GM19240 (cell line): ENCODE measurements around the gene C19orf18.
"Not testable (repeated sequence)": the region's sequence is repeated elsewhere in the genome, so short reads cannot be mapped to it uniquely, and the experiment has no call there.

Source experiments
- DNase-seq: peaks from one replicate; pipeline ENCODE4 v3.0.0; 2011; ENCODE audit warnings: low spot score; ENCODE audit not compliant: insufficient read length

The C19orf18 gene

DNA sequence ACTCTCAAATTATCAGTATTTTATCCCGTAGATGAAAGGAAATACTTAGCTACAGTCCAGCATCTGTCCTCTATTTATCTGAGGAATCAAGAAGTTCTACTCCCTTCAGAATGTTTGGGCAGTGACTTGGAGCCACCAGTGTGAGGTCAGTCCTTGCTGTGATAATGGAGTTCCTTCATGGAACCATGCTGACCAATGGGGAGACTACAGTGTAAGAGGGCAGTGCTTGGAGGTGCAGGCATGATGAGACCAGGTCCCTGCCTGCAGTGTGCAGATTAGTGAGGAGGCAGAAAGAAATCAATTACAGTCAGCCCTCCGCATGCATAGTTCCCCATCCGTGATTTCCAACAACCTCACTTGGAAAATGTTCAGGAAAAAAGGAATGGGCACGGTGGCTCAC, at the start of gene C19orf18:
Gene C19orf18, minus strand, starts transcription at position 101 of the 400 bp plus-strand sequence. CDS start 102 bp downstream, outside the sequence.
- DNase-seq = no peak

DNA sequence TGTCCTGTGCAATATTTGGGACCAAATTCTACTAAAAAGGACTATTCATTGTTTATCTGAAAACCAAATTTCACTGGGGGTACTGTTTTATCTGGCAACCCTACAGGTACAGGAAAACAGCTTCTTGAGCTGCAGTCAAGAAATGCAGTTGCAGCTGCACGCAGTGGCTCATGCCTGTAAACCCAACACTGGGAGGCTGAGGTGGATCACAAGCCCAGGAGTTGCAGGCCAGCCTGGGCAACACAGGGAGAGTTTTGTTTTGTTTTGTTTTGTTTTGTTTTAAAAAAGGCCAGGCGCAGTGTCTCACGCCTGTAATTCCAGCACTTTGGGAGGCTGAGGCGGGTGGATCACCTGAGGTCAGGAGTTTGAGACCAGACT, 47.9 kb upstream of the C19orf18 start:
- DNase-seq = no peak

DNA sequence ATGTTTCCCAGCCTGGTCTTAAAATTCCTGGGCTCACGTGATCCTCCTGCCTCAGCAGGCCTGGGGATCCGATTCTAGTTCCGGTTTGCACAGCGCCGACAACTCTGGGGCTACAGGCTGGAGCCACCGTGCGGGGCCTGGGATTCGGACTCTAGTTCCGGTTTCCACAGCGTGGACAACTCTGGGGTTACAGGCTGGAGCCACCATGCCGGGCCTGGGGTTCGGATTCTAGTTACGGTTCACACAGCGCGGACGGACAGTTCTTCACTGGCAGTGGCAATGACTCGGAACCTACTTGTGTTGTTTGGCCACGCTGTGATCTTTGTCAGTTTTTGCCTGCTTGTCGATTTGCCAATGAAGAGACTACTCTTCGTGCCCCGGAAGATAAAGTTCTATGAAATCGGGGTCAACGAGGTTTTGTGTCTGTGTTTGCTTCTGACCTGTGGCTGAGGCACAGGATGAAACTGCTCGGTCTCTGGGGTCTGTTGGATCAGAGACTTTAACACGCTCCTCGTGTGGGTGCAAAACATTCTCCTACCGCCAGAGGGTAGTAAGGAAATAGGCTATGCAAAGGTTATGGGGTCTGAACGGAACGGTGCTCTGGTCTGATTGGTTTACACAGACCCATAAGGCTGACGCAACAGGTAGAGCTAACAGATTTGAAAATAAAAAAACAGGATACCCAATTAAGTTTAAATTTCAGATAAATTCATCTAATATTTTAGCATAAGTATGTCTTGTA, 47.4 kb upstream of the C19orf18 start:
- no peak for DNase-seq

GRCh38 chr19:58020129-58020528, 45.8 kb upstream of the C19orf18 start:
- DNase-seq = no peak

DNA sequence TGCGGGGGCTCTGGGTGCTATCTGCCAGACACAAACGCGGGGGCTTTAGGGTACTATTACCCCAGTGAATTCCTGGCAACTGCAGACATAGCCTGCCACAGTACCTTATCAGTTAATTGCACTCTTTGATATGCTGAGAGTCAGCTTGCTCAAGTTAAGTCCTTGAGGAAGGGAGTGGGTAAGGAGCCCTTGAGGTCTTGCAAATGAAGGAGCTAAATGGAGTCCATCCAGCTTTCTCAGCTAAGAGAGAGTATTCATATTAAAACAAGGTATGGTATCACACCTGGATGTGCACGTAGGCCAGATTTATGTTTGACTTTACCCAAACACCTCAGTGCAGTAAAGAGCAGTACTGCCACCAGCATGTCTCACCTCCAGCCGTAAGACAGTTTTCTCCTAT, 39.8 kb upstream of the C19orf18 start:
- DNase-seq = no peak

GRCh38 chr19:58010507-58010906, 36.2 kb upstream of the C19orf18 start:
- no peak for DNase-seq

DNA sequence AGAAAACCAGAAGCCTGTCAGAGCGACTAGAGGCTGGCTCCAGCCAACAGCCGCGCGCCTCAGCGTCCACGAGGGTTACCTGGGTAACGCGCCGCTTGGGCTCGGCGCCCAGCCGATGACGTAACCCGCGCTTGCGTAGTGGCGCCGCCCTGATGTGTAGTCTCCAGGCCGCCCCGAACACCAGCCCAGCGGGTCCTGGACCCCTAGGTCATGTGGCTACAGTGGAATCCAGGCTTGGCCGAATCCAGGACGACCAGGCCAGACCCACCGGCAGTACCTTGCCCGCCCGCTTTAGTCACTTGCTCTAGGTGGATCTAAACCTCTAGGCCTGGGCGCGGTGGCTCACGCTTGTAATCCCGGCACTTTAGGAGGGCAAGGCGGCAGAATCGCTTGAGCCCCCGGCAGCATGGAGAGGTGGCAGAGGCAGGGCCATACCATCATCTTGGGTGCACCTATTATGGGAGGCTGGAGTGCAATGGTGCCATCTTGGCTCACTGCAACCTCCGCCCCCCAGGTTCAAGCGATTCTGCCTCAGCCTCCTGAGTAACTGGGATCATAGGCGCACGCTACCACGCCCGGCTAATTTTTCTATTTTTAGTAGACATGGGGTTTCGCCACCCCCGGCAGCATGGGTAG, 35.5 kb upstream of the C19orf18 start:
- DNase-seq = no peak

- DNase-seq = no peak
Observed at GRCh38 chr19:58009301-58009665, 34.9 kb upstream of the C19orf18 start.

GRCh38 chr19:58008877-58009276, 34.5 kb upstream of the C19orf18 start:
- not testable (repeated sequence) for DNase-seq

DNA sequence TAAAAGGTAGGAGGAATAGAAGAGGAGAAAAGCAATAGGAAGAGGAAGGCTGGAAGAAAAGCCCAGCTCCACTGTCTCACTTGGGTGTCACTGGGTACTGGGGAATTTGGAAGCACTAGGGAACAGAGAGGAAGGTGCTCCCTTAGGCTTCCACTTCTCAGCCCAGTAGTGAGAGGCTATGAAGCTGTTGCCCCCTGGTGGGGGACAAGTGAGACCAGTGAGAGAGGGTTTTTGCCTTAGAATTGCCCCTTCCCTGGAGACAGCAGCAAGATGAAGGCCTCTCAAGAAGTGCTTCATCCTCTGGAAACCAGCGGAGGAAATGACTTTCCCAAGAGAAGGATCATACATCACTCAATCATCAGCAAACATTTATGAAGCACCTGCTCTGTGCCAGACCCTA, 33.0 kb upstream of the C19orf18 start:
- no peak for DNase-seq

DNA sequence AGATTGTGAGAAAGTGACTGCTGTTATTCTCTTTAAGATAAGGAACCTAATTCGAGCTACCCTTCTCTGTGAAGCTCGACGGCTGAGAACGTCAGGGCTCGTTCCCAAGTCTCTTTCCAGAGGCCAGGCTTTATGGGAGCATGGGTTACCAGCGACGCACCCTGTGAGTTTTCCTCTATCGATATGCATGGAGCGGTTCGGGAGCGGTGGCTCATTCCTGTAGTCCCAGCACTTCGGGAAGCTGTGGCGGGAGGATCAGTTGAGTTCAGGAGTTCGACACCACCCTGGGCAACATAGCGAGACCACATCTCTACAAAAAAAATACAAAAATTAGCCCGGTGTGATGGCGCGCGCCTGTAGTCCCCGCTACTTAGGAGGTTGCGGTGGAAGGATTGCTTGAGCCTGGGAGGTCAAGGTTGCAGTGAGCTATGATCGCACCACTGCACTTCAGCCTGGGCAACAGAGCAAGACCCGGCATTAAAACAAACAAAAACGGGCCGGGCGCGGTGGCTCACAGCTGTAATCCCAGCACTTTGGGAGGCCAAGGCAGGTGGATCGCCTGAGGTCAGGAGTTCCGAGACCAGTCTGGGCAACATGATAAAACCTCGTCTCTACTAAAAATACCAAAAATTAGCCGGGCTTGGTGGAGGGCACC, 29.0 kb upstream of the C19orf18 start:
- DNase-seq = no peak

- peak; percentile 76 for DNase-seq
Observed at GRCh38 chr19:58002384-58003173, 28.2 kb upstream of the C19orf18 start, which contains the start of gene ZNF606. ZNF606 (minus strand) TSS chr19:58002820; CDS start chr19:58001319, 1,501 bp downstream.

DNA sequence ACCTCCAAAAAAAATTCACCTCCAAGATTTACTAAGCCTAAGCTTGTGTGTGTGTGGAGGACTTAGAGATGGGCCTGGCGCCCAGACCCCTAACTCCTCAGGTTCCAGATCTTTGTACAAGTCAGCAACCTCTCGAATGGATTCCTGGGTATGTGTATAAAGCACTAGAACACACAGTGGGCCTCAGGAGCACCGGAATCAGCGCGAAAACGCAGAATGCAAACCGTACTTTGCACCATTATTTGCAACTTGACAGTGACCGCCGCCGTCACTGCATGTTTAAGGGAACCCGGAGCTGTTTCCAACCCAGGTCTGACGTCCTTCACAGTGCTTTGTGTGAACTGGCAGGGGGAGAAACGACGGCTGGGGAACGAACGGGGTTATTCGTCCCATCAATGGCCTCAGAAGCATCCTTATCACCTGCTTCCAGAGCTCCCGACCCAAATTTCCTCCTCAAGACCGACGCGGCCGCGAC, 27.6 kb upstream of the C19orf18 start:
- no peak for DNase-seq

GRCh38 chr19:58000677-58001076, 26.3 kb upstream of the C19orf18 start:
- no peak for DNase-seq

DNA sequence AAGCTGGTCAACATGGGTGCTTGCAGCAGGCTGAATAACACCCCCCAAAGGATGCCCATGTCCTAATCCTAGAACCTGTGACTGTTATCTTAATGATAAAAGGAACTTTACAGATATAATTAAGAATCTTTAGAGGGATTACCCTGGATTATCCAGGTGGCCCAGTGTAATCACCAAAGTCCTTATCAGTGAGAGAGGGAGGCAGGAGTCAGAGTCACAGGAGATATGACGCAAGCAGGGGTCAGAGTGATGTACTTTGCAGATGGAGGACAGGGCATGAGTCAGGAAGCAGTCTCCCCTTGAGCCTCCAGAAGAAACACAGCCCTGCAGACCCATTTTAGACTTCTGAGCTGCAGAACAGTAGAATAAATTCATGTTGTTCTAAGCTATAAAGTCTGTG, 18.5 kb upstream of the C19orf18 start:
- no peak for DNase-seq

- no peak for DNase-seq
Observed at GRCh38 chr19:57978586-57979289, 4.4 kb upstream of the C19orf18 start.

DNA sequence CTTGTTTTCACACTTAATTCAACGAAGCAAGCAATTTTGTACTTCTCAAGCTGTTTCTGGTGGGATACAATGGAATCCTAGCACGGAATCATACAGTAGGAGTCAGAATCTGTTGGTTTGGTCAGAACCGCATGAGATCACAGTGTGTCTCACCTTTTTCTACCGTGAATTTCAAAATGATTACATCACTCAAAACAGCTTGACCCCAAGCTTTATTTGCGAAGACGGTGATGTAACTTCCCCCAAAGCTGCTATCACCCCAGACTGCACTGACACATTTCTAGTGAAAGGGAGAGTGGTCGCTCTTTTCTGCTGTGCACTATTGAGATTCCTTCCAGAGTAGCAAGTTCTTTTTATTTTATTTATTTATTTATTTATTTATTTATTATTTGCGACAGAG, 9.6 kb downstream of the C19orf18 start:
- DNase-seq = no peak

GRCh38 chr19:57961785-57962184, 12.5 kb downstream of the C19orf18 start:
- no peak for DNase-seq

DNA sequence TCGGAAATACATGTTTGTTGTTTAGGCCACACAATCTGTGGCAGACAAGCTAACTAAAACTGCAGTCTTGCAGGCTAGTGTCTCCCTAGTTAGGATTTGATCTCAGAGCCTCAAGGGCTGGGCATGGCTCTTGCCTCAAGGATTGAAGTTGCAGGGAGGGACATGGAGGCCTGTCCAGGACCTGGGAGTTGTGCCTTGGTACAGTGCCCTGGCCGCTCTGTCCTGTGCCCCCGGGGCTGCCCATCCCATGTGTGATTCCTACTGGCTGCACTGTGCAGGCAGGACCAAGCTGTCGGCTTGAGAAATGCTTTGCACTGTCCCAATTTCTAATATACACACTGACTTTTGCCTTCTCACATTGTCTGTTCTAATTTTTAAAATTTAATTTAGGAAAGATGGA, 19.3 kb downstream of the C19orf18 start:
- no peak for DNase-seq

DNA sequence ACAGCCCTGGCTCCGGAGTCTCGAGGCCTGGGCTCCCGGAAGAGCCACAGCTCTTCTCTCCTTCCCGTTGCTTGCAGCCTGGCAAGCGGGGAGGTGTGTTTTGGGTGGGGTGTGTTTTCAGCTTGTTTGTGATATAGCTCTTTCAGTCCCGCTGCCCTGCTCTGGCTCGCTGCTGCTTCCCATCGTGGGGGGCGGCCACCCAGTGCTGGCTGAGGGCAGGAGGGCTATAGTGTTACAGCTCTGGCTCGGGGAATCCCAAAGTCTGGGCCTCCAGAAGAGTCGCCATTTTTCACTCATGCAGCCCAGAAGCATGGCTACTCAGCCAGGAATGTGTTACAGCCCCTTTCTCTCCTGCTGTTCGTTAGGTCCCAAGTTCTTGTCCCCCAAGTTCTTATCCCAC, 24.6 kb downstream of the C19orf18 start:
- DNase-seq = no peak

- no peak for DNase-seq
Observed at GRCh38 chr19:57949296-57949695, 25.0 kb downstream of the C19orf18 start.
